ENCODE results near the gene STRADA. TPM values are rescaled to one million over a fixed set of nuclear protein-coding genes. Genes with fewer than 3 reads are reported as not detected.

STRADA gene
- total and polyA plus RNA-seq, 3 donors from 2014 or later, result 55.3 to 142 (median 78.7) TPM

- 81 to 92% methylated on average over 4 to 6 of the region's 6 CpGs for WGBS, 2 donors
Observed at GRCh38 chr17:63702721-63703015, 38.9 kb downstream of the STRADA start.

DNA sequence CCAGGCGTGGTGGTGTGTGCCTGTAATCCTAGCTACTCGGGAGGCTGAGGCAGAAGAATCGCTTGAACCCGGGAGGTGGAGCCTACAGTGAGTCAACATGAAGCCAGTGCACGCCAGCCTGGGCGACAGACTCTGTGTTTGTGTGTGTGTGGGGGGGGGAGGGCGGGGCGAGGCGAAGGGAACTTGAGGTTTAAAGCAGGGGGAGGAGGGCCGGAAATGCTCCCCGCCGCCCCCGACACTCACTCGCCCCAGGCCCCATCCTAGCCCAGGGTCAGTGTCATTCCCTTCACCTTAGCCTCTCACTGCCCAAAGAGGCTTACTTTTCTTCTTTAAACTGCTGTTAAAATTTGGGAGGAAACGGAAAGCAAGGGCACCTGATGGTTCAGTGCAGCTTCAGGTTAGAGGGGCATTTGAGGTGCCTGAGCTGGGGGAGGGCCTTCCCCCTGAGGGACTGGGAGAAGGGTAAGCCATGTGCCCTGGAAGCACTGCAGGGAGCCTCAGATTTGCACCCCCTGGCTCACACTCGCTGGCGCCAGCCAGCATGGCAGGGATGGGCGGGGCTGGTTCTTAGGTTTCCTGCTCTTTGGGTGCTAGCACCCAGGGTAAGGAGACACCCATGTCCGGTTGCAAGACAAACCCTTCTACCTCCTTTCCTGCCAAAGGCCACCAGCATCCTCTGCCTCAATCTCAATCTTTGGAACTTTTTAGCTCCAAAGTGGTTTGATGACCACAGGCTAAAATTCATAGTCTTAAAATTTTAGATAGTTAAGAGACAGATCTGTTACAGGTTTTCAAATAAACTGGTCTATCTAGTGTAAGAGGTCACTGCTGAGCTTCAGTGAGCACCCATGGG, 39.5 kb downstream of the STRADA start:
- H3K4me1 ChIP-seq, result peaks cover 8% of the 10 kb centered on the region
- no peaks in the 10 kb centered on the region for H3K9me3 ChIP-seq
- H3K36me3 ChIP-seq (ENCODE audit: low read depth, missing control alignments), result no peaks in the 10 kb centered on the region
- TF ChIP-seq CTCF (IDR thresholded peaks at IDR 0.05) (no peak), POLR2A (IDR thresholded peaks at IDR 0.05) (no peak)
- H3K27ac ChIP-seq, result no peak overlapping the region
- WGBS, 2 donors, result 62 to 75% methylated on average over 18 to 19 of the region's 19 CpGs
- no peaks in the 10 kb centered on the region for H3K27me3 ChIP-seq
- no peak overlapping the region for H3K4me3 ChIP-seq
- intact Hi-C loops (cut with DNase I; ENCODE audit: low total_unique reads), result no loop called here
- DNase-seq, result peak; percentile 18

More at GRCh38 chr17:63702721-63703015, 38.9 kb downstream of the STRADA start:
- Histone ChIP-seq H3K4me1 (peaks cover 8% of the 10 kb centered on the region), H3K4me3 (no peak overlapping the region), H3K27me3 (no peaks in the 10 kb centered on the region), H3K27ac (no peak overlapping the region), H3K9me3 (no peaks in the 10 kb centered on the region), H3K36me3 (ENCODE audit: low read depth, missing control alignments) (no peaks in the 10 kb centered on the region)
- intact Hi-C loops (cut with DNase I; ENCODE audit: low total_unique reads), result no loop called here
- DNase-seq, result peak; percentile 1
- TF ChIP-seq CTCF (IDR thresholded peaks at IDR 0.05) (no peak), POLR2A (IDR thresholded peaks at IDR 0.05) (no peak)

DNA sequence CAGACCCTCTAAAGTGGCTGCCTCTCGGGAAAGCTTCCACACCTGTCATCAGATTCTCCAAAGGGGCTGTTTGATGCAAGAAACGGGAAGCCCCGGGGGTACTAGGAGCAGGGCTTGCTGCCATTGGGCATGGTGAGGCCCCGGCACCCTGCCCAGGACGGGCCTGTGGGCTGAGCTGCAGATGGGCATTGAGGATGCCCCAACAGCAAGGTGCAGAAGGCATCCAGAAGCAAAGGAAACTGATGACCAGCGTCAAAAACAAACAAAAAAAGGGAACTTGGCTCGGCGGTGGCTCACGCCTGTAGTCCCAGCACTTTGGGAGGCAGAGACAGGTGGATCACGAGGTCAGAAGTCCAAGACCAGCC, 40.2 kb downstream of the STRADA start:
- no peak for TF ChIP-seq CTCF (IDR thresholded peaks at IDR 0.05)
- no peak for TF ChIP-seq POLR2A (IDR thresholded peaks at IDR 0.05)
- DNase-seq, result no peak
- no peaks in the 10 kb centered on the region for H3K36me3 ChIP-seq (ENCODE audit: low read depth, missing control alignments)
- no peaks in the 10 kb centered on the region for H3K9me3 ChIP-seq
- H3K27ac ChIP-seq, result peak overlapping the region in 1 of 2 donors; percentile 77
- H3K4me1 ChIP-seq, result peaks cover 8% of the 10 kb centered on the region
- H3K4me3 ChIP-seq, result peak overlapping the region in 1 of 2 donors; percentile 49
- WGBS, 2 donors, result 50 to 66% methylated on average over 7 to 10 of the region's 10 CpGs
- intact Hi-C loops (cut with DNase I; ENCODE audit: low total_unique reads), result no loop called here
- no peaks in the 10 kb centered on the region for H3K27me3 ChIP-seq

- Histone ChIP-seq H3K4me3 (peak overlapping the region; percentile 49 to 61), H3K4me1 (peaks cover 8% of the 10 kb centered on the region), H3K36me3 (ENCODE audit: low read depth, missing control alignments) (no peaks in the 10 kb centered on the region), H3K27me3 (no peaks in the 10 kb centered on the region), H3K9me3 (no peaks in the 10 kb centered on the region), H3K27ac (peak overlapping the region in 1 of 2 donors; percentile 77)
- intact Hi-C loops (cut with DNase I; ENCODE audit: low total_unique reads), result no loop called here
- peak; percentile 53 for DNase-seq
- WGBS, 2 donors, result 26% methylated on average over 13 of the region's 88 CpGs; no CpG with 5 or more reads in 1 of the 2 donors
- TF ChIP-seq POLR2A (IDR thresholded peaks at IDR 0.05), result no peak
- TF ChIP-seq CTCF (IDR thresholded peaks at IDR 0.05), result peak in 2 of 3 experiments; percentile 9 to 14
Observed at GRCh38 chr17:63700528-63701455, 40.8 kb downstream of the STRADA start.
